ENCODE results near the gene SPSB1. TPM values are rescaled to one million over a fixed set of nuclear protein-coding genes. Genes with fewer than 3 reads are reported as not detected.

Gene SPSB1
- total RNA-seq, 1 experiment from 2014 or later: 18.2 TPM

- H3K9me3 ChIP-seq: no peaks in the 10 kb centered on the region
- no peaks in the 10 kb centered on the region for H3K4me1 ChIP-seq
- H3K27me3 Mint-ChIP-seq (ENCODE audit: insufficient read depth, unreplicated experiment): no peaks in the 10 kb centered on the region
- no peaks in the 10 kb centered on the region for H3K9me3 Mint-ChIP-seq (ENCODE audit: unreplicated experiment)
- no peaks in the 10 kb centered on the region for H3K36me3 ChIP-seq (ENCODE audit: control insufficient read depth, insufficient read depth, low read length)
- no peak overlapping the region for H3K4me3 ChIP-seq (ENCODE audit: low read depth, low read length)
- no TSS peak for BruUV-seq (replicated peaks)
- no peak overlapping the region for H3K27ac Mint-ChIP-seq (ENCODE audit: unreplicated experiment)
- intact Hi-C loops (cut with micrococcal nuclease; ENCODE audit: unreplicated experiment): no loop called here
- H3K4me3 Mint-ChIP-seq (ENCODE audit: unreplicated experiment): no peak overlapping the region
- no peak for DNase-seq
- H3K27me3 ChIP-seq (replicated peaks; ENCODE audit: control insufficient read depth, insufficient read depth, low read length): no peaks in the 10 kb centered on the region
- CTCF ChIA-PET: no interaction called here
- no peaks in the 10 kb centered on the region for H3K4me1 Mint-ChIP-seq (ENCODE audit: low read depth, unreplicated experiment)
- POLR2A ChIA-PET: no interaction called here
- TF ChIP-seq CTCF (IDR thresholded peaks at IDR 0.05; ENCODE audit: insufficient read depth in 1 of 2, low read depth in 1 of 2, low read length in 1 of 2, severe bottlenecking in 1 of 2, unreplicated experiment in 1 of 2): no peak
- peaks cover 5% of the 10 kb centered on the region for H3K36me3 Mint-ChIP-seq (ENCODE audit: insufficient read depth, unreplicated experiment)
Measured at GRCh38 chr1:9362488-9362887, 69.8 kb downstream of the SPSB1 start.

- POLR2A ChIA-PET: no interaction called here
- H3K27ac Mint-ChIP-seq (ENCODE audit: unreplicated experiment): no peak overlapping the region
- Histone ChIP-seq H3K27me3 (replicated peaks; ENCODE audit: control insufficient read depth, insufficient read depth, low read length) (no peaks in the 10 kb centered on the region), H3K4me1 (no peaks in the 10 kb centered on the region), H3K9me3 (no peaks in the 10 kb centered on the region), H3K36me3 (ENCODE audit: control insufficient read depth, insufficient read depth, low read length) (no peaks in the 10 kb centered on the region), H3K4me3 (ENCODE audit: low read depth, low read length) (no peak overlapping the region)
- H3K36me3 Mint-ChIP-seq (ENCODE audit: insufficient read depth, unreplicated experiment): peaks cover 6% of the 10 kb centered on the region
- H3K4me1 Mint-ChIP-seq (ENCODE audit: low read depth, unreplicated experiment): no peaks in the 10 kb centered on the region
- no TSS peak for BruUV-seq (replicated peaks)
- intact Hi-C loops (cut with micrococcal nuclease; ENCODE audit: unreplicated experiment): no loop called here
- DNase-seq: no peak
- H3K4me3 Mint-ChIP-seq (ENCODE audit: unreplicated experiment): no peak overlapping the region
- no peaks in the 10 kb centered on the region for H3K27me3 Mint-ChIP-seq (ENCODE audit: insufficient read depth, unreplicated experiment)
- no peak for TF ChIP-seq CTCF (IDR thresholded peaks at IDR 0.05; ENCODE audit: insufficient read depth in 1 of 2, low read depth in 1 of 2, low read length in 1 of 2, severe bottlenecking in 1 of 2, unreplicated experiment in 1 of 2)
- CTCF ChIA-PET: no interaction called here
- H3K9me3 Mint-ChIP-seq (ENCODE audit: unreplicated experiment): no peaks in the 10 kb centered on the region
Measured at GRCh38 chr1:9363061-9363471, 70.4 kb downstream of the SPSB1 start.

GRCh38 chr1:9366298-9366697 lies 73.6 kb downstream of the SPSB1 start:
- Histone ChIP-seq H3K4me1 (no peaks in the 10 kb centered on the region), H3K9me3 (no peaks in the 10 kb centered on the region), H3K36me3 (ENCODE audit: control insufficient read depth, insufficient read depth, low read length) (no peaks in the 10 kb centered on the region), H3K4me3 (ENCODE audit: low read depth, low read length) (no peak overlapping the region), H3K27me3 (replicated peaks; ENCODE audit: control insufficient read depth, insufficient read depth, low read length) (no peaks in the 10 kb centered on the region)
- DNase-seq: no peak
- Mint-ChIP-seq H3K4me1 (ENCODE audit: low read depth, unreplicated experiment) (no peaks in the 10 kb centered on the region), H3K4me3 (ENCODE audit: unreplicated experiment) (no peak overlapping the region), H3K9me3 (ENCODE audit: unreplicated experiment) (no peaks in the 10 kb centered on the region), H3K36me3 (ENCODE audit: insufficient read depth, unreplicated experiment) (peaks cover 14% of the 10 kb centered on the region), H3K27ac (ENCODE audit: unreplicated experiment) (no peak overlapping the region), H3K27me3 (ENCODE audit: insufficient read depth, unreplicated experiment) (no peaks in the 10 kb centered on the region)
- TF ChIP-seq CTCF (IDR thresholded peaks at IDR 0.05; ENCODE audit: insufficient read depth in 1 of 2, low read depth in 1 of 2, low read length in 1 of 2, severe bottlenecking in 1 of 2, unreplicated experiment in 1 of 2): no peak
- intact Hi-C loops (cut with micrococcal nuclease; ENCODE audit: unreplicated experiment): no loop called here
- BruUV-seq (replicated peaks): no TSS peak
- ChIA-PET CTCF (no interaction called here), POLR2A (no interaction called here)

Measured in Caco-2 (cell line).